GM21737 (cell line): ENCODE data around the gene MBP.

Experiments used
- ATAC-seq: cut with Tn5 transposase; IDR thresholded peaks from one replicate; pipeline ENCODE4 v1.9.1; 2021; ENCODE audit warnings: mild to moderate bottlenecking, moderate library complexity; ENCODE audit not compliant: unreplicated experiment

The MBP gene

DNA sequence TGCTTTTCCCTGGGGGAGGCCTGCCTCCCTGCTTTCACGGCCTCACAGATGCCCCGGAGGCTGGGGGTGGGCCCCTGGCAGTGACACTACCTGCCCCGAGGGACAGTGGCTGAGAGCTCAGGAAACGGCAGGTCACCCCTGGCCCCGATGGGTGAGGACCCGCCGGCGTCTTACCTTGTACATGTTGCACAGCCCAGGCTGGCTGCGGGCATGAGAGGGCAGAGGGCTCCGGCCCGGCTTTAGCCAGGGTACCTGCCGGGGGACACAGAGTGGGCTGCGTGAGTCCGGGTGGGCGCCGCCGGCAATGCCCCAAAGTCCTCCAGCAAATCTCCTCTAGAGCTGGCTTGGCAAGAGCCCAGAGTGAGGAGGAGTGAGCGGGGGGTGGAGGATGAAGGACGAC lies 122.9 kb downstream of the MBP start:
- ATAC-seq = no peak

DNA sequence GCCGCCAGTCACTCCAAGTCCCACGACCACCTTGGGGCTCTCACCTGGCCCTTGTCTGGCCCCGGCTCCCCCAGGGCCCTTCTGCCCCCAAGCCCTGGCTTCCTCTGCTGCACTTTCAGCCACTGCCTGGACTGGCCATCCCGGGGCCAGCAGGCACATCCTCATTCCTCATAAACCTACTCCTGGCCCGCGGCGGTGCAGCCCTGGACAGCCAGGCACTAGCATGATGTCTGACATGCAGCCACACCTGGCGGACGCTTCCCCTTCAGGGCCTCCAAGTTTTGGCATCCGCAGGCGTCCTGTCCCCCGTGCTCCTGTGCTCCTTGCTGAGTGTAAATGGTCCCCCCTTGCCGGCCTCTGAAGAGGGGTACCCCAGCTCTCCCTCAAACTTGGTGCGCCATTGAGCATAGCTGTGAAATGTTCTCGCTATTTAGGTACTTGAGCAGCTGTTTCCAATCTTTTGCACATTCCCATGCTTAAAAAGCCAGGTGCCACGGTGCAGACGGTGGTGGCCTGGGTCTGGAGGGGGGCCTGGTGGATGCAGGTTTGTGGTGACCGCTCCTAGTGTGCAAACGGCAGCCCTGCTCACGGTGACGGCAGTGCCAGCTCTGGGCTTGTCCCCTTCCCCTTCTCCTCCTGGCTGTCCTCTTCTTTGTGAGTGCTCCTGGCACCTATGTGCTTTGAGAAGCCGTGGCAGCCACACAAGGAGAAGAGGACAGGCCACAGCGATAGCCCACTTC lies 123.8 kb downstream of the MBP start:
- ATAC-seq = no peak

DNA sequence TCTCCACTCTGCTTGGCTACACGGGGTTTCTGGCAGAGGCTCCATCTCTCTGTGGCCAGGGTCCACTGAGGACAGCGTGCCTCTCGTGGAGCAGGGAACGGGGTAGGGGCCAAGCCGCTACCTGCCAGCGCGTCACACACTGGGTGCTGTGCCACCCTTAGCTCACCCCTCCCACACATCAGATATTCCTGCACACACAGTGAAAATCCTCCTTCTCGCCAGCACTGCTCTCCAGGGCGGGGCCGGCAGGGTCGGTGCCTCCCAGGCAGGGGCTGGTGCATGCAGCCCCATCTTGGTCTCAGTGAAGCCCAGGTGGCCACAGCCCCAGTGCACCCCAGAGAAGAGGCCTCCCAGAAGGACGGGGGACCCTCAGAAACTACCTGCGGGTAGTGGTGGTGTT lies 124.6 kb downstream of the MBP start:
- ATAC-seq = no peak

DNA sequence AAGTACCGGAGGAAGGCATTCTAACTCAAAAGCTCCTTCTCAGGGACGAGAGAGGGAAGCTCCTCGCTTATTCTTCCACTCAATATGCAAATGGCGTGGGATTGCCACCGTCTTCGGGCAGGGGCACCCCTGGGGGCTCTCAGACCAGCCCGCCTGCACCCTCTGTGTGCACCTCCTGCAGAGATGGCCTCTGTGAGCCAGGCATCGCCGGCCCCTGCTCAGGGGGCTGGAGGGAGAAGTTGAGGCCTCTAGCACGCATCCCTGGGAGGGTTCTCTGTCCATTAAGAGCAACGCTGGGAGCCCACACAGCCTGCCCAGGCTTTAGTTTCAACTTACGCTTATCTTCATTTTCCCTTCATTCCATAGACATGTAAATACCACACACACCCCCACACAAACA lies 125.3 kb downstream of the MBP start:
- no peak for ATAC-seq

DNA sequence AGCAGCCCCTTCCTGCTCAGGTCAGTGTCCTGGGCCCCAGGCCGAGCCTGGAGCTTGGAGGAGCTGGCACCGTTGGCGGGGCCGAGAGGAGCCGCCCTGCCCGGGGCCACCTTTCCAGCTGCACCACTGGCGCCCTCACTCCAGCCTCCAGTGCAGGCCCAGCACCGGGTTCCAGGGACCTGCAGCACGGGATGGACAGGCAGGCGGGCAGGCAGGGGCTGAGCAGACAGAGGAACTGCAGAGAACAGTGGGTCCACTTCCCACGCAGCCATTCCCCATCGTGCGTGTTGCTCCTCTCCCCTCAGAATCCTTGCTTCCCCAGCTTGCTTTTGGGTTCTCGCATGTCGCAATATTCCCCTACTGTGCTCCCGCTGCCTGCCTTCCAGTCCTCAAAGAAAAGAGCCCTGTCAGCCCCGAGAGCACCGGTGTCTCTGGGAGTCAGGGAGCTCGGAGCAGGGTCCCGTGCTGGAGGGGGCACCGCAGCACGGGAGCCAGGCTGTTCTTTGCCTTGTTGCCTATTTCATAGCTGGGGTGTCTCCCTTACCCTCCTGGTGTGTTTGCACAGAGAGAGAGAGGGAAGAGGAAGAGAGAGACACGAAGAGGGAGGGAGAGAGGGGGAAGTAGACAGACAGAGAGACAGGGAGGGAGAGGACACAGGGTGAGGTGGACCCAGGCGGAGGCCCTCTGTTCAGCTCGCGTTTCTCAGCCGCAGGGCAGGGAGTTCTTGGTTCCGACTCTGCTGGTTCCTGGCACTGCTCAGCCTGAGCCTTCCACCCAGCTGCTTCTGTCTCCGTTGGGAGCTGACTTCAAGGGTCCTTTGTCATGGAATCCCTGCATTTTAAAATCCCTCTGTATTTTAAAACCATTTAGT lies 126.0 kb downstream of the MBP start:
- ATAC-seq = no peak

DNA sequence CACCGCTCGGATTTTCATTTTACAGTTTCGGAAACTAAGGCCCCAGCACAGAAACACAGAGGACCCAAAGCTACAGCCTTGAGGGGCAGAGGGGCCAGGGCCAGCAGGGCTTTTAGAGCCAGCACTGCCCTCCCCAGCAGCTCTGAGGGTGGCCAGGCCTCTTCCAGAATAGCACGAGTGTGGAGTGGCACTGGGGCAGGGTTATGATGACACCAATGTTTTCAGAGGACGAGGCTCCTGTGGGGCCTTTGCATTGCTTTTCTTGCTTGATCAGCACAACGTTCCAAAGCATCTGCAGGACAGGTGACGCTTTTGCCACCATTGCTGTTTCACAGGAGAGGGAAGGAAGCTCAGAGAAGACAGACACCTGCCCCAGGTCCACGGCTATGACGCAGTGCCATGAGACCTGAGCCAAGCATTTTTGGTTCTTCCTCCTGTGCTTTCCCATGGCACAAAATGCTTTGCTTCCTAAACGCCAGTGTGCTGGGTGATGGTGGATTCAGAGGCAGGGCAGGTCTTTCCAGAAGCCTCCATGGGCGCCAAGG lies 126.9 kb downstream of the MBP start:
- ATAC-seq = no peak

DNA sequence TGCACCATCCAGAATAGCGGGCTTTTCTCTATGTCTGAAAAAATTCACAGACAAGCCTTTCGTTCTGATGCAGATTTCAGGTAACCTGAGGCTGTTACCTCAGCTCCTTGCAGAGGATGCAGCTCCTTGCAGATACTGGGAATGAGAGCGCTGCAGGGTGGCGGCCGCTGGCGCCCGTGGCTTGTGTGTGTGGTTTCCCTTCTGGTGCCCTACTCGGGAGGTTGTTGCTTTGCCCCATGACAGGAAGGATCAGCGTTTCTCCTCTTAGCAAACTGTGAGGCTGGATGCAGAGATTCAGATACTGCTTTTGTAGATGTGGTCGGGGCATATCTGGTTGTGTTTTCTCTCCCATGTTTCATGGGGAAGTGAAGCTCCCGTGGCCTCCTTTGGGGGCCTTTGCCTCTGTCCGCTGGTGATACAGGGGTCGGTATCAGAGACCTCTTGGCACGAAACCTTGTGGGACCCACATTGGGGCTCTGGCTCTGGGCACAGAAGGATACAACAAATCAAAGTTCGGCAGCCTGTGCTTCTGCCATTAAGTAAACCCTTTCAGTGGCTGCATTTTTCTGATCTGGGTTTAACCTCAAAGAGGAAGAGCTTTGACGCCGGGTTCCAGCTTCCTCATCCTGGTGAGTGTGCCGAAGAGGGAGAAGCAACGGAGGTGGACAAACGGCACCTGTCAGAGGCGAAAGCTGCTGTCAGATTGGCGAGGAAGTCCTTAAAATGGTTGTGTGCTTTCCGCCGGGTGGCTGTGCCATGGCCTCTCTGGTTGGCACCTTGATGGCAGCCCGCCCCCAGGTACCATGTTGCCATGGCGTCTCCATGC lies 127.8 kb downstream of the MBP start:
- ATAC-seq = no peak

DNA sequence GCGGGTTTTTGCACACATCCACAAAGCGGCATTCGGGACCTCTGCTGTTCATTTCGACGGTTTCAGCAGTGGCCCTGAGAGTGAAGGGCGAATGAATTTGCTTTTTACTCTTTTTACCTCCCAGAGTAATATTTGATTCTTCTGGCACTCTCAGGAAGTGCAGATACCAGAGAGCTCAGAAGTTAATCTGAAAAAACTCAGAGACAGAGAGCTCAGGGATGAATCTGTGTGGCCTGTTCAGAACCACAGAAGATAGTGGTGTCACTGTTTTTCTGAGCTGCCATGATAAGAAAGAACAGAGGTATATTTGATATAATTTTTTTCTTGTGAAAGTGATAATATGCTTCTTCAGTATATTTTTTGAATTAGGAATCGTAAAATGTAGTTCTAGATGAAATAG lies 129.3 kb downstream of the MBP start:
- ATAC-seq = no peak

DNA sequence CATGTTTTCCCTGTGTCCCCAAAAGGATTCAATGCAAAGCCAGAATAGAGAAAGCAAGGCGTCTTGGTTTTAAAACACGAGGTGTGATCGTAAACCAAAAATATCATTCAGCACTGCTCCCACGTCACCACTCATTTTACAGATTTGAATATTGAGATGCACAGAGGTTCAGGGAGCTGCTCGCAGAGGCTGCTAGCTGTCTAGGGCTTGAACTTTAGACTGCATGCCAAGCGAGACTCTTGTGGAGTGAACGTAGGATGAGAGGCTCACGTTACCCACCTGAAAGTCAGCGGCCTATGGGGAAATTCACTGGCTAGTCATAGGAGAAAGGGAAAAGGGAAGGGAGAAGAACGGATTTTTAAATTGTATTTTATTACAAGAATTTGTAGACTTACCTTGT lies 130.1 kb downstream of the MBP start:
- ATAC-seq = no peak

DNA sequence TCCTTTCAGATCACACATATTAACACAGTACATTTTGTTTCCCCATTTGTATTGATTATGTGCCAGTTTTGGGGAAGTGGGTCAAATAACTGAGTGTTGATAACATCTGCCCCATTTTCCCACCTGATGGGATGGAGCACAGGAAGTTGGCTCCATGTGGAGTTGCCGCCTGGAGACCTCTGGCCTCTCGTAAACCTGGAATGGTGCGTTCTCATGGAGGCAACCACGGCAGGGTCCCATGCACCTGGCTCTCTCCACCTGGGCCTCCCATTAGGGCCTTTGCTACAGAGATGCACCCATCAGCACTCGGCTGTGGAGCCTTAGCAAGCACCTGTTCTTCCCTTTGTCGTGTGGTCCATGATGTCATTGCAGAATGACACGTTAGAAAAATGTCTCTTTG lies 130.6 kb downstream of the MBP start:
- no peak for ATAC-seq

DNA sequence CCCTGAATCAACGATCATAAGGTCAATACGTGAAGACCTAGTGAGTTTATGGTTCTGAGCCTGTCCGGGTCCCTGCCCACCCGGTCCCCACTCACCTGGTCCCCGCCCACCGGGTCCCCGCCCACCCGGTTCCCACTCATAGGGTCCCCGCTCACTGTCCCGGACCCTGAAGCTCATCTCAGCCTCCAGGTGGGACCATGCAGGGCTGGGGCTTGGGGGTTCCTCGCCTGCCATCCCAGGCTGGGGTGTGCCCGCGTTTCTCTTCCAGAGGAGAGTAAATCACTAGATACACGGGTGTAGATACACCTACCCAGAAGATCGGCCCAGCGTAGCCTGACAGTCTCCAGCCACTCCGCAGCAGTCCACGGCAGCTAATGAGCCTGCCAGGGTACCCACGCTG lies 131.5 kb downstream of the MBP start:
- no peak for ATAC-seq

DNA sequence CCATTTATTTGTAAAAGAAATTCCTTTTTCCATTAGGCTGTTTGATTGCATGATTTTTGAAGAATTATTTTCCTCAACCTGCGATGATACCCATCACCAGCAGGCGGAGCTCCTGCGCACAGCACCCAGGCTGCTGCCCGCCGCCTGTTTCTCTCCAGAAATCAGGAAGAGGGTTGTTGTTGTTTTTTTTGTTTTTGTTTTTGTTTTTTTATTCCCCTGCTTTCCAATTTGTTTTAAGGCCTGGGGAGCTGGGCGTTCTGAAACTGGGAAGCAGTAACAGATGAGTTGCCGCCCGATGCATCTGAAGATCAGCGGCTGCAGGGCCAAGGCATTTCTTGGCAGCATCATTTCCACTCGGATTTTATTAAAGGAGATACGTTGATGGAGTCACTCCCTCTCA lies 132.1 kb downstream of the MBP start:
- ATAC-seq = no peak

DNA sequence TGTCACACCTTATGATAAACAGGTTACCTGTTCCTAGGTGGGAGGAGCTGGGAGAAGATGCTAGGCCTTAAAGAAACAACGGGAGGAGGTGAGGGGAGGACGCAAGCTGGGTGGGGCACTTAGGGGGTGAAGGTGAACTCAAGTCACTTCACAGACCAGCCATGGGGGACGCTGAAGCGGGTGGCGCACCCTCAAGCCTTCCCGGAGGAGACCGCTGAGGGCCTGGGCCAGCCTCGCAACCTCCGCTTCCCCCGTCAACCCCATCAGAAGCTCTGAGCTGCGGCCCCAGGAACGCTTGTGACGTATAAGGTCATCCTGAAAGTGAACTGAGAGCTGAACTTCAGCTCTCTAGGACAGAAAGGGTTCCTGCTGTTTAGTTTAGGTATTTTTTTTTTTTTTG lies 133.5 kb downstream of the MBP start:
- ATAC-seq = no peak

DNA sequence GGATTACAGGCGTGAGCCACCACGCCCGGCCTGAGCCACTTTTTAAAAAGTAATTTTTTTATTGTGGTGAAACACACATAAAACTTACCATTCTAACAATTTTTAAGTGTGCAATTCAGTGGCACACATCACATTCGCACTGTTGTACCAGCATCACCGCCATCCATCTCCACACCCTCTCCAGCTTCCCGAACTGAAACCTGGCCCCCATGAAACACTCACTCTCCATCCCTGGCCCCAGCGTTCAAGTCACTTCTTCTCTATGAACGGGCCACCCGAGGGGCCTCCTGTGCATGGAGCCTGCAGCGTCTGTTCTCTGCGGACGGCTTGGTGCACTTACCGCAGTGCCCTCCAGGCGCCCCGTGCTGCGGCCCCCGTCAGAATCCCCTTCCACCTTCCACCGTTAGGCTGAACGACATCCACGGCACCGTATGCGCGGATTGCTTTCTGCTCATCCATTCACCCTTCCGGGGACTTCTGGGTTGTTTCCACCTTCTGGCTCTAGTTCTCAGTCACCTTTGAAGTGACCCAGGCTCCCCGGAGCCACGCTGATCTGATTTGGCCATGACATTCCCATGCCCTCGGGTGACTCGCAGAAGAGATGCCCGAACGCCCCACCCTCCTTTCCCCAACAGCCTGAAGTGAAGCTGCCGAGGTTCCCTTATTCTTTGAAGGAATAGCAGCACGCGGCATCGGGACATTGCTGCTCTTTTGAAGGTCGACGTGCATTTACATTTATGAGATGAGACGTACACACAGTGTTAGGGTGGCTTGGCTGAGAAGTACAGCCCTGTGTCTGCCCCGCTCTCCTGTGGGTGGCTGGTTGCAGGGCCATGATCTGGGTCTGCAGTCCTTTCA lies 134.4 kb downstream of the MBP start:
- ATAC-seq = no peak

DNA sequence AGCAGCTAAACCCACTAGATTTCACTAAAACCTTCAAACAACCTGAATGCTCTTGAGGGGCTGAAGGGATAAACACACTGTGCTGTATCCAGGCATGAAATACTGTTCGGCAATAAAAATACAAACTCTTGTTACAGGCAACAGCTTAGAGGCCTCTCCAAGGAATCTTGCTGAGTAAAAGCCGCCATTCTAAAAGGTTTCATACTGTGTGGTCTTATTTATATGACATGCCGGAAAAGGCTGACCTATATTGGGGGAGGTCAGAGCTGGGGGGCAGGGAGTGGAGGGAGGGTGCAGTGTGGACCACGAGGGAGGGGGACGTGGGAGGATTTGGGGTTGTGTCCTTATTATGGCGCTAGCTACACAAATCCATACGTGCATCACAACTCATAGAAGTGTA lies 136.2 kb downstream of the MBP start:
- no peak for ATAC-seq

DNA sequence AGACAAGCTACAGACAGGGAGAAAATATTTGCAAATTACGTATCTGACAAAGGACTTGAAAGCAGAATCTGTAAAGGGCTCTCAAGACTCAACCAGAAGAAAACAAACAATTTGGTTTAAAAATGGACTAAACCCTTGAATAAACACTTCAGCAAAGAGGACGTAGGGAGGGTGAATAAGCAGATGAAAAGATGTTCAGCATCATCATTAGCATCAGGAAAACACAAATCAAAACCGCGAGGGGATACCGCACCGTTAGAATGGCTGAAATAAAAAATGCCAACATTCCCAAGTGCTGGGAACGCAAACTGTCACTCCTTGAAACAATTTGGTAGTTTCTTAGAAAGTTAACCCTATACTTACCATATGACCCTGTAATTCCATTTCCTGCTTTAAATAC lies 136.7 kb downstream of the MBP start:
- ATAC-seq = no peak

DNA sequence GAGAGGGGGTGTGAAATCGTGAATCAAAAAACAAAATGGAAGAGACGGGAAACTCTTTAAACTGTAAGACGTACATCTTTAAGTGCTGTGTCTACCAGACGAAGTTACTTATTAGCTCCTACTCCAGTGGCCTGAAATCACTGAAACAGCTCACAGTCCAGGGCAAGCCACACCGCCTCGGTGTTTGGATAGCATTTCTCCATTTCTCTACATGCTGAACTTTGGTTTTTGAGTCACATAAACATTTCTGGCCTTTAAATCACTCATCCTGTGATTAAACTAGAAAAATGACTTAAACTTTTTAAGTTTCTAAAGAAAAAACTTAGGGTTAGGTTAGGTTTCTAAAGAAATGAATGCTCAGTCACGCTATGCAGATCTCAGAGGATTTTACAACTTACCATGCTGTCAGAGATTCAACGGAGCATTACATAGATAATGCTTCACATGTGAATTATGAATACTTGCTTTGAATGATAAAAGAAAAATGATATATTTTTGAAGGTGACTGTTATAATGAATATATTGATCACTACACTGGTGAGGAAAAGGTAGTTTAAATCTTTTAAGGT lies 138.4 kb downstream of the MBP start:
- no peak for ATAC-seq

DNA sequence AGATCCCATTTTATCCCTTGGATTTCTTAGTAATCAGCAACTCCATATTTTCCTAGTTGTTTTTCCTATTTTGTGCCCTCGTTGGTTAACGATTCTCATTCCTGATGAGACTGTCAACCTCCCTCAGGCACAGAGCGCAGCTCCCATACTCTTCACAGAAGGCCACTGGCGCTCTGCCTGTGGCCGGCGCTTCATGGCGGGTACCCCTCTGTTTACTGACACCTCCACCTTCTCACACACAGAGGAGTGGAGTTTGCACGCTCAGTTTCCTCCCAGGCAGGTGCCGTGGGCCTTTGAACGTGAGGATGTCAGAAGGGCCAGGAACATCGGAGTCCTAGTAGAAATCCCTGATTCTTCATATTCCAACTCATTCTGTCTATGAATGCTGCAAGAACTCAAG lies 139.0 kb downstream of the MBP start:
- ATAC-seq = no peak

DNA sequence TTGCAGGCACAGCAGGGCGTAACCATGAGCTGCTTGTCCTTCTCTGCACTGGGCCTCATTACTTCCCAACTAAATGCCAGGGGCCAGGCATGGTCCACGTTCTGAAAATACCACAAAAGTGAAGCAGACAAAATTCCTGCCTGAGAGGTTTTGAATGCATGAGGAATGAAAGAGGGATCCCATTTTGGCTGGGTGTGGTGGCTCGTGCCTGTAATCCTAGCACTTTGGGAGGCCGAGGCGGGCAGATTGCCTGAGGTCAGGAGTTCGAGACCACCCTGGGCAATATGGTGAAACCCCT lies 139.5 kb downstream of the MBP start:
- no peak for ATAC-seq
